Caco-2 (cell line): ENCODE measurements around the gene THAP5. TPM values are rescaled to one million over a fixed set of nuclear protein-coding genes. Genes with fewer than 3 reads are reported as not detected.

Experiments
- BruUV-seq: library from RNA; stranded (reverse); fragments of 400-500 nt; replicated peaks from 2 replicates; lab custom pipeline; 2021; lab: Mats Ljungman, UMichigan
- CTCF ChIA-PET: fragments of 300-600 bp; sonication (Branson Sonifier 250); formaldehyde crosslinking; loops from one replicate; lab custom pipeline; 2022; ENCODE audit warnings: antibody characterized with exemption; lab: Charles Lee
- POLR2A ChIA-PET: fragments of 300-600 bp; sonication (Branson Sonifier 250); formaldehyde crosslinking; loops from one replicate; lab custom pipeline; 2022; ENCODE audit warnings: antibody characterized with exemption; lab: Charles Lee
- DNase-seq, 2 experiments: peaks; one replicate each; pipeline versions ENCODE4 v3.0.0 to v3.0.0-alpha.2; 2020 to 2022
- H3K27me3 ChIP-seq: replicated peaks from 2 replicates; pipeline ENCODE4 v1.6.0; 2011; ENCODE audit warnings: low read length; ENCODE audit not compliant: control insufficient read depth, insufficient read depth
- H3K36me3 ChIP-seq: 2 replicates; pipeline ENCODE4 v1.5.1; 2011; ENCODE audit warnings: low read length; ENCODE audit not compliant: control insufficient read depth, insufficient read depth
- H3K4me1 ChIP-seq: fragments of 250-450 bp; sonication (Bioruptor Pico); 2 replicates; pipeline ENCODE4 v1.5.1; 2020; ENCODE audit warnings: mild to moderate bottlenecking
- H3K4me3 ChIP-seq: 2 replicates; pipeline ENCODE4 v1.5.1; 2011; ENCODE audit warnings: low read depth, mild to moderate bottlenecking, control low read depth, low read length
- H3K9me3 ChIP-seq: fragments of 250-450 bp; sonication (Bioruptor Pico); 2 replicates; pipeline ENCODE4 v1.5.1; 2020; ENCODE audit warnings: mild to moderate bottlenecking, moderate library complexity
- H3K27ac Mint-ChIP-seq: one replicate; pipeline ENCODE4 v1.8.0; 2022; ENCODE audit warnings: mixed read lengths; ENCODE audit not compliant: unreplicated experiment
- H3K27me3 Mint-ChIP-seq: one replicate; pipeline ENCODE4 v1.8.0; 2022; ENCODE audit warnings: mixed read lengths; ENCODE audit not compliant: insufficient read depth, unreplicated experiment
- H3K36me3 Mint-ChIP-seq: one replicate; pipeline ENCODE4 v1.8.0; 2022; ENCODE audit warnings: mild to moderate bottlenecking, mixed read lengths; ENCODE audit not compliant: insufficient read depth, unreplicated experiment
- H3K4me1 Mint-ChIP-seq: one replicate; pipeline ENCODE4 v1.8.0; 2022; ENCODE audit warnings: low read depth, mixed read lengths; ENCODE audit not compliant: unreplicated experiment
- H3K4me3 Mint-ChIP-seq: one replicate; pipeline ENCODE4 v1.8.0; 2022; ENCODE audit warnings: mild to moderate bottlenecking, moderate library complexity, mixed read lengths; ENCODE audit not compliant: unreplicated experiment
- H3K9me3 Mint-ChIP-seq: one replicate; pipeline ENCODE4 v1.8.0; 2022; ENCODE audit warnings: mixed read lengths; ENCODE audit not compliant: unreplicated experiment
- CTCF ChIP-seq, 2 experiments: fragments of 200-600 bp in 1 of 2; IDR thresholded peaks; 1 replicate in 1 of 2; 2 replicates in 1 of 2; pipeline versions ENCODE4 v1.5.1 to v1.8.0; 2011 to 2022; ENCODE audit warnings: antibody characterized with exemption in 1 of 2, control low read depth in 1 of 2, inconsistent platforms in 1 of 2, low read depth in 1 of 2, low read length in 1 of 2, mild to moderate bottlenecking in 1 of 2, moderate library complexity in 1 of 2; ENCODE audit not compliant: insufficient read depth in 1 of 2, severe bottlenecking in 1 of 2, unreplicated experiment in 1 of 2
- intact Hi-C: fragments of 100-400 bp; cut with micrococcal nuclease; formaldehyde crosslinking; loops from one replicate; pipeline ENCODE4 v1.10.0; 2022; ENCODE audit not compliant: unreplicated experiment
- total RNA-seq: library from RNA; stranded (reverse); gene quantifications from 2 replicates; pipeline ENCODE4 v1.2.3, GENCODE V29; 2022

The THAP5 gene
- total RNA-seq, 1 experiment from 2014 or later = 20.4 TPM

DNA sequence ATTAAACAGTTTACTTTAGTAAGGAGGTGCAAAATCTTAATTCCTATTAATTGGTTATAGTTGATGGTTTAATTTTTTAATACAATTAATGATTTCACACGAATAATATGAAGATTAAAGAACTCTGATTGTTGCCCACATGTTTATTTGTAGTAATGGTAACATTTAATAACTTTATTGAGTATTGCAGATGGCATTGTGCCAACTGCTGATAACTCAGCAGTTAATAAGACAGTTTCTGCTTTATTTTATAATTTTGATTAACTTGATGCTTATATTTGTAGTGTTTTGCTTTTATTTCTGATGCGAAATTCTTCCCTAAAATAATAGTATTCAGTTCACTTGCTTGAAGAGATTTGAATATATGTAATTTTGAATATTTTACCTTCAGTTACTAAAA, 3.0 kb upstream of the THAP5 start:
- Mint-ChIP-seq H3K9me3 (no peaks in the 10 kb centered on the region), H3K4me1 (peaks cover 10% of the 10 kb centered on the region), H3K4me3 (no peak overlapping the region), H3K27me3 (no peaks in the 10 kb centered on the region), H3K27ac (no peak overlapping the region), H3K36me3 (peaks cover 42% of the 10 kb centered on the region)
- intact Hi-C loops = no loop called here
- DNase-seq = no peak
- Histone ChIP-seq H3K4me1 (peaks cover 7% of the 10 kb centered on the region), H3K36me3 (no peaks in the 10 kb centered on the region), H3K27me3 (no peaks in the 10 kb centered on the region), H3K9me3 (no peaks in the 10 kb centered on the region), H3K4me3 (no peak overlapping the region)
- no TSS peak for BruUV-seq
- TF ChIP-seq CTCF (IDR thresholded peaks at IDR 0.05; ENCODE audit: insufficient read depth in 1 of 2, low read depth in 1 of 2, low read length in 1 of 2, severe bottlenecking in 1 of 2, unreplicated experiment in 1 of 2) = no peak
- CTCF ChIA-PET = no interaction called here
- POLR2A ChIA-PET = no interaction called here

DNA sequence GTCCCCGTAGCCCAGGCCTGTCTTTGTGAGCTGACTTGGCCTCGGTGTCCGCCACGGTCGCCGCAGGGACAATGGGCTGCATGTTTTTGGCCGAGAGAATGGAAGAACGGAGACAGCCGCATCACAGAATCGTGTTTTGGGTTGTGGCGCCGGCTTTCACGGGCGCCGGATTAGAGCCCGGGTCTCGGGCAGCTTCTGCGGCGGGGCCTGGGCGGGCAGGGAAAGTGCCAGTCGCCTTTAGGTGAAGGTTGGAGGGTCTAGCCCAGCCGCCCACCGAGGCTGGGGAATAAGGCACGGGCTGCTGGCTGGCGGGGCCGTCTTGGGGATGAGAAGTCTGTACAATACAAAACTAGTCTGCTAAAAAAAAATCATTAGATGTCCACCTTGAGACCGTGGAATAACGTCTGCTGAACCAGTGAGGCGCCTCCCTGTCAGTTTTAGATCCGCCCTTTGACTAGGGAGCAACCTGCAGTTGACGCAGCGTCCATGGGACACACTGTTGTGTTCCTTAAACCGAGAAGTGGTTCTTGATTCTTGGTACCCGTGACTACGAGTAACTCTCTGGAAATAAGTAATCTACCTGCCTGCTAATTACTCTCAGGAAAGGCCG, 745 bp upstream of the THAP5 start:
- CTCF ChIA-PET = interaction anchor here (0.6 to 1.1 kb wide), 4 partner anchors 12 to 262 kb away, joined by 3 to 4 read pairs (median 4); partner anchors contain the start of gene PNPLA8

More for the DNA sequence above, 745 bp upstream of the THAP5 start:
- peaks cover 47% of the 10 kb centered on the region for H3K36me3 Mint-ChIP-seq
- H3K27me3 ChIP-seq = no peaks in the 10 kb centered on the region
- no peaks in the 10 kb centered on the region for H3K4me1 Mint-ChIP-seq
- BruUV-seq = TSS peak; percentile 37
- no peak for TF ChIP-seq CTCF (IDR thresholded peaks at IDR 0.05; ENCODE audit: insufficient read depth in 1 of 2, low read depth in 1 of 2, low read length in 1 of 2, severe bottlenecking in 1 of 2, unreplicated experiment in 1 of 2)
- H3K27me3 Mint-ChIP-seq = no peaks in the 10 kb centered on the region
- POLR2A ChIA-PET = interaction anchor here (0.9 to 1.3 kb wide), 4 partner anchors 8 to 44 kb away, joined by 3 to 28 read pairs (median 6); partner anchors contain the start of gene PNPLA8
- peak; percentile 57 to 58 for DNase-seq
- peak overlapping the region; percentile 98 for H3K27ac Mint-ChIP-seq
- peak overlapping the region; percentile 93 for H3K4me3 ChIP-seq
- intact Hi-C loops = loop anchor here (1.0 kb wide), 2 partner anchors 12 to 44 kb away; partner anchors contain the start of gene PNPLA8
- no peaks in the 10 kb centered on the region for H3K9me3 ChIP-seq
- H3K4me3 Mint-ChIP-seq = peak overlapping the region; percentile 98
- no peaks in the 10 kb centered on the region for H3K9me3 Mint-ChIP-seq
- H3K4me1 ChIP-seq = peaks cover under 1% of the 10 kb centered on the region
- no peaks in the 10 kb centered on the region for H3K36me3 ChIP-seq
